ENCODE measurements around the gene TEP1. TPM values are rescaled to one million over a fixed set of nuclear protein-coding genes. Genes with fewer than 3 reads are reported as not detected.
"Not testable (repeated sequence)": the region's sequence is repeated elsewhere in the genome, so short reads cannot be mapped to it uniquely, and the experiment has no call there.

TEP1 gene
- polyA plus RNA-seq, 5 donors: 19.1 to 22.6 (median 20.8) TPM

DNA sequence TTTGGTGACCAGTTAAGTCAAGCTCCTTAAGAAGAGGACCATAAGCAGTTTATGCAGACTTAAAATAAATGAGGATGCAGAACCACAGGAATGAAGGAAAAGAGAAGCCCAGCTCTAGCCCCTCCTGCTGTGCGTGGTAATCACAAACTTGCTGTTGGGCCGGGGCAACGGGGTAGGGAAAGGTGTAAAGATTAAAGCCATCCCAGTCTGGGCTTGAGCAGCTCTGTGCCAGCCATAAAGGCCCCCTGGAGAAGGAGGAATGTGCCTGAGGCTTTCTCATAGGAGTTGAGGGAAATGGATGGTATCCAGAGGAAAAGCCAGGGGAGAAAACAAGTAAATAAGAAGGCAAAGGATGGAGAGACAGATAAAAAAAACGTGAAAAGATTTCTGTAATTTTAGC lies 25.1 kb downstream of the TEP1 start:
- DNase-seq: no peak

DNA sequence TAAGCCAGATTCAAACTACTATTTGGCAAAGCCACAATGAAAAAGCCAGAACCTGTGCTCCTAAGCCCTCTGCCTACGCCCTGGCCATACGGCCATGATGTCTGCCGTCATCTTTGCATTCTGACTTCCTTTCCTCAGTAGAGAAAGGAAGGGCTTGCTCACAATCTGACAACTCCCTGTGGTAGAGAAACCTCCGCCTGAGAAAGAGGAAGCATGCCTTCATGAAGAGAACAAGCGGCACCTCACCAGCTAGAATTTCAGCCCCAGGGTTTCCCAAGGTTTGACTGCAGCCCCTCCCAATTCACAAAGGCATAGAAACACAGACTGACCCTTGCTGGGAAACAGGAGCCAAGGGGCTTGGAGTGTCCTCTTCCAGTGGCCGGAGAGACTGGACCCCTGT lies 25.7 kb downstream of the TEP1 start:
- no peak for DNase-seq

DNA sequence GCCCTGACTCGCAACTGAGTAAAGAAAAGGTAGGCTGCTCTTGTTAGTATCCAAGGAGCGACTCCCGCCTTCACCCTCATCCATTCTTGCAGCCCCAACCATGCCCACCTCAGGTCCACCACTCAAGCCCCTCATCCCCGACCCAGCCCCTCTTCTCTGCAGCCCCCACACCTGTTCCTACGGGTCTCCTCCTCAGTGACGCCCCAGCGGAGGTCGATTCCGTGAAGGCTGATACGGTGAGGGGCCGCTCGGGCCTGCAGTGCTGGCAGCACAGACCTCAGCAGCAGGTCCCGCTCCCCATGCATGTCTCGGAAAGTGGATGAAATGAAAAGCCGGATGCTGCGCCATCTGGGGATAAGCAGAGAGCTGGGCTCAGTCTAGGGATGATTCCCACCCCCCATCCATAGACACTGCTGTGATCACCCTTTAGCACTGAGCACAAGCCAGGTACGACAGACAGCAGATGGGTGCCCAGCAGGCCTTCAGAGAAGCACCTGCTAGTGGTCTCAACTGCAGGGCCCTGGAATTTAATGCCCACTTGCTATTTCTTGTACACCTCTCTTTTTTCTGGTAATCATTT lies 26.9 kb downstream of the TEP1 start:
- no peak for DNase-seq

DNA sequence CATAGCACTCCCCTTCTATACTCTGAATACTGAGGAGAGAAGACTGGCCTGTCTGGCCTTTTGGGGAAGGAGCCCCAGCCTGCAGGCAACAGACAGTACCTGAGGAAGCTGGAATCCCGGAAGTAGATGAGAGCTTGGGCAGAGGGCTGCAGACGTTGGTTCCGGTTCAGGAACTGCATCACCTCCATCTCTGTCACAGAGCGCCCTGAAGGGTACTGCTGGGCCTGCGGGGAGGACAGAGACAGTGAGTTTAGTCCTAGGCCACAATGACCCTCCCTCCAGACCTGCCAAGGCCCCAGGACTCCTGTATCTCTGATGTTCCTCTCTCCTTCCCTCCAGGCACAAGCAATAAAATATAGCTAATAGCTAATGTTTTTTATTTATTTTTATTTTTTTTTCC lies 28.4 kb downstream of the TEP1 start:
- DNase-seq: no peak

DNA sequence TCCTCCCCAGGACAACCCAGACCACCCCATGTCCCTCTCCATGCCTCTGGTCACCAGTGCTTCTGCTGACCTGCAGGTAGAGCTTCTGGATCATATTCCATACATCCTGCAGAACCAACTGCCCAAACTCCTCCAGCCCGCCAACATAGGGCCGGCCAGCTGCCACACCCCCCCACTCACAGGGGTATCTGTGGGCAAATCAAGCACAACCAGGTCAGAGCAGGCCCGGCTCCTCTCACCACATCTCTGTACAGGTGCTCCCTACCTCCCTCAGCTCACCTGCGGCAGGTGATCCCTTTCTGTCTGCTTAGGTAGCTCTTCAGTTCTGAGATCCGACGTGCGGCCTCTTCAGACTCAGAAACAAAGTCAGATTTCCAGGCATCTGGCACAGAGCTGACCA lies 29.0 kb downstream of the TEP1 start:
- DNase-seq: no peak

DNA sequence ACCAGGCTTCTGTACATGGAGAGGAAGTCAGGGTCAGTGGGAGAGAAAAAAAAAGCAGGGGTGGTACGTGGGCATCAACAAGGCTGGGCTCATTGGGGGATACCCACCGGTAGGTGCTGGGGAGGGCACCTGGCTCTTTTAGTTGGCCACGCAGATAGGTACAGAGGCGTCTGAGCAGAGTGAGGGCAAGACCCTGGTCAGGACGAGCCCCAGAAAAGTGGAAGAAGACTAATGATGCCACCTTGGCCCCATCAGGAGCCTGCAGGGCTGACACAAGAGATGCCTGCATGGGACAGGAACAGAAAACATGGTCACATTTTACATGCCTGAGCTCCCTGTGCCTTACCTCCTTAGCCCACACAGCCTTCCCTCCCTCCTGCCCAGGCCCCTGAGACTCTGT lies 29.7 kb downstream of the TEP1 start:
- DNase-seq: no peak

DNA sequence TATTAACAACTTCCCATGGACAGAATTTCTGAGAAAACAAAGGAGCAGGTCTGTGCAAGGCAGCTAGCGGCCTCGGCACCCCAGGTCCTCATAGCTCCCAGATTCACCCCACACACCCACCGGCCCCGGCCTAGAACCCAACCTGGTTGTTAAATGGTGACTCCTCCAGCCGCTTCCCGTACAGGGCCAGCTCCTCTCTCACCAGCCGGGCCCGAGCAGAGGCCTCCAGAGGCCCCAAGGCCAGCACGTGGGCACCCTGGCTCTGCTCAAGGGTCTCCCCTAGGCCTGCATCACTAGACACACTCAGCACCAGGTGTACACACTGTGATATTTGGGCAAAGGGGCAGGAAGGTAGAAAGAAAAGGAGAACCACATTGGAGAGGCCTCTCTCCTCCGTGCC lies 30.3 kb downstream of the TEP1 start:
- DNase-seq: no peak

DNA sequence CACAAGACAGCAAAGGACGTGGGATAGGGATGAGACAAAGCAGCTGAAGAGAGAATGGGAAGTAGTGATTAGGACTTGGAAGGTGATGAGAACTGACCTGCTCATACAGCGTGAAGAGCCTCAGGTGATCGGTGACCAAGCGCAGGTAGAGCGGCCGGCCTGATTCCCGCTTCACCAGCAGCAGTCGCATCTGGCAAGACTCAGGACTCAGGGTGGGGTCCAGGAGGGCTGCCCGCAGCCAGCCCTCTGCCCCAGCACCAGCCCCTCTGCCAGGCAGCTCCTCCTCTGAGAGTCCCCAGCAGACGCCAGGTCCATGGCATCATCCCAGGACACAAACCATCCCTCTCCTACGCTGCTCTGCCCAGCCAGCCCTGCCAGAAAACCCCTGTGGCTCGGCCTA lies 30.8 kb downstream of the TEP1 start:
- DNase-seq: no peak

DNA sequence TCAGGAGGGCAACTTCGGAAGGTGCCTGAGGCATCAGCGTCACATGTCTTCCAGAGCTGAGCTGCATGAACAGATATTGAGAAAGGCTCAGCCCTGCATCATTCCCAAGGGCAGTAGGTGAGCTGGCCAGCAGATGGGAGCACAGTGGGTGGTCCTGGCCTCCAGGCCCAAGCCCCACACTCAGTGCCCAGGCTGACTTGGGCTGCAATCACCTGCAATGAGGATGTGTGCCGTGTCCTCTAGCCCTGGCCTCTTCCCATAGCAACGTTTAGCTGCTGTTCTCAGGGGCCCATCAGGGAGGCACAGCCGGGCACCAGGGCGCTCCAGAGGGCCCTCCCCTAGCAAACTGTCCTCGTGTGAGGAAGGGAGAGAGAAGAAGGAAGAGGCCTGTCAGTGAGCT lies 32.0 kb downstream of the TEP1 start:
- no peak for DNase-seq

DNA sequence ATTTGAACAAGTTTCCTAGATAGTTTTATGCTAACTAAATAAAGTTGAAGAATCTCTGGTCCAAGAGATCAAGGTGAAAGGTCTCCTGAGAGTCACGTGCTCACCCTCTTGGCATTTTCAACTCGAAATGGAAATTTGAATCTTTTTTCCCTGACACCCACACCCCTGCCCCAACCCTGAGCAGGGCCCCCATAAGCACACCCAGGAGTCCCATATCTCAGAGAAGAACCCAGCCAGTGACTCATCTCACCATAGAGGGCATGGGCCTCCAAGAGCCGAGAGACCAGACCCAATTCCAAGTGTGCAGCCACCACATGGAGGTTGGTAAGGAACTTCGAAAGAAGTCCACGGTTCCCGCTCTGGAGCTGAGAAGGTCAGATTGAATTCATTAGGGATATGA lies 32.6 kb downstream of the TEP1 start:
- no peak for DNase-seq

DNA sequence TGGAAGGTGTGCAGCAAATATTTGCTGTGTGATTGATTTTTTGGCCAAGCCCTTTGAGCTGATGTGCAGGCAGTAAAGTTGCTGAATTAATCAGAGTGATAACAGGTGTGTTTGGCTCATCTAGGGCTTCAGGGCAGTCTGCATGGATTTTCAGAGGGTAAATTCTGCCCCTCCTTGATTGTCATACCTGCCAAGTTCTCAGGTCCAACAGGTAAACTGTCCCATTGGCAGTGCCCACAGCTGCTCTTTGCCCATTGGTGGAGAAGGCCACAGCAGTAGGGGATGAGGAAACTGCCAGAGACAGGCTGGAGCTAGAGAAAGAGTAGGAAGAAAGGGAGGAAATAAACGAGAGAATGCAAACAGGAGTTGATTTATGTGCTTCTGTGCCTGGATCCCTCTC lies 33.6 kb downstream of the TEP1 start:
- no peak for DNase-seq

DNA sequence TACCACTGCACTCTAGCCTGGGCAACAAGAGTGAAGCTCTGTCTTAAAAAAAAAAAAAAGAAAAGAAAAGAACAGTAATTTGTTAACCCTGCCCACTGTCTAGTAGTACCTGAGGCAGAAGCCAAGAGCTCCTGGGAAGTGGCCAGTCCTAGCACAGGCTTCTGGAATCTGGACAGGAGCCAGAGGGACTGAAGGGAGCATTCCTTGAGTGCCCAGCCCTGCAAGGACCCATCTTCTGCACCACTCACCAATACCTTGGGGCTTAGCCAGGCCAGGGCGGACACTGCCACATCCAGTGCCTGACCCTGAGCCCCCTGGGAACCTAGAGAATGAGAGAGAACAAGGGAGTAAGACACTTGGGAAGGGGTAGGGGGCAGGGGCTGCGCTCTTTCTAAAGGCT lies 36.1 kb downstream of the TEP1 start:
- no peak for DNase-seq

DNA sequence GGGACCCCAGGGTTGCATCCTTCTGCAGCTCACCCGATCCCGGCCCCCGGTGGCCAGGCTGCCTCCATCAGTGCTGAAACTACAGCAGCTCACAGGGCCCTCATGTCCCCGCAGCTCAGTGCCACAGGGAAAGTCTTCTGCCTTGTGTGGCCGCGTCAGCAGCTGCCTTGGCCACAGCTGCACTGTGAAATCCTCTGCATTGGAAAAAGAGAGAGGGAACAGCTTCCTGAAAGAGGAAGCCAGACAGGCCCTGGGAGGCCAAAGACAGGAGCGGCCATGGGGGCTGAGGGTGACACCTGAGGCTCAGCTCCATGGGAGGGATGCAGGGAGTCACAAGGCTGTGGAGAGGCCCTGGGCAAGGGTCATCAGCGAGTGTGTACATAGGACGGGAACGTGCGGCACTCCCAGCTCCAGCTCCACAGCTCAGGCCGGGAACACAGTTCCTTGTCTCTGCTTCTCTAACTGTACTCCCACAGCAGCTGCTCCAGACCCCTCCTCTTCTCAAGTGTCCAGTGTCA lies 37.2 kb downstream of the TEP1 start:
- no peak for DNase-seq

DNA sequence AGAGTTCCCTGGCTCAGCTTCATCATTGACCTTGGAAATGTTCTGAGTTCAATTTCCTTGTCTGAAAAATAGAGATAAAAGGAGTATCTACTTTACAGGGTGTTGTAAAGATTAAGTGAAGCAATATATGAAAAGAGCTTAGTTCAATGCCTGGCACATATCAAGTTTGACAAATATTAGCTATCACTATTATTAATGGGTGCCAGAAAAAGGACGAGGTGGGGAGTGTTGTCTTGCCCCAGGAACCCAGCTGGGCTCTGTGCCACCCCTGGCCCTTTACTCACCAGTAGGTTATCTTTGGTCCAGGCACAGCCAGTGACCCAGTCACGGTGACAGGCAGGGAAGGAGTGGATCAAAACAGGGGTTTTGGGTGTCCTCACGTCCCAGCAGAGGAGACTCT lies 37.8 kb downstream of the TEP1 start:
- DNase-seq: no peak

DNA sequence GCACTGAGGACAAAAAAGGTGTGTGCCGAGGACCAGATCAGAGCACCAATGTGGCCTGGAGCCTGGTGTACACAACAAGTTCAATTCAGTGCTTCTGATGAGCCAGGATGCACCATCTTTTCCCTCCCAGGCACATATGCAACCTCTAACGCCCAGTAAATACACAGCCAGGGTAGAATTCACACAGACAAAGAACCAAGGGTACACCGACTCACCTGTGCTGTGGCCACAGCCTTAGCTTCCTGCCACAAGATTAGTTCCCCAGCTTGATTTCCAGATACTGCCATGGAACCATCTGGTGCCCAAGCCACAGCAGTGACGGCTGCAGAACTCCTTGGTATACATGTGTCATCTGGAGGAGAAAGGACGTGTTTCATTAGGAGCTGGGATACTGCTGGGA lies 40.5 kb downstream of the TEP1 start:
- no peak for DNase-seq

DNA sequence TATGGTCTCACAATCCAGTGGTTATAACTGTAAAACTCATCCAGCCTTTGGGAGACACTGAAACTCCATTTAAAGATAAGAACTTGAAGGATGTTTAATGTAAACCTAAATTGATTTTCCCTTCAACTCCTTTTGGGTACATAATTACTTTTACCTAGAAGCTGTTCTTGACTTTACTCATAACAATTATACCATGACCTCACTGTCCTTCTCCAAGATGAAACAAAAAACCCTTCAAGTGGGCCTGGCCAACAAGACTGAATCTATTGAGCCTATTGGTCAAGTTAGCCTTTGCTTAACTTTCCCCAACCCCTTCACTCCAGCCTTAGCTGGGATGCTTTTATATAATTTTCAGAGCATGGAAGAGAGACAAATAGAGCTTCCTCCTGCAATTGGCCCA lies 47.4 kb downstream of the TEP1 start:
- DNase-seq: no peak

DNA sequence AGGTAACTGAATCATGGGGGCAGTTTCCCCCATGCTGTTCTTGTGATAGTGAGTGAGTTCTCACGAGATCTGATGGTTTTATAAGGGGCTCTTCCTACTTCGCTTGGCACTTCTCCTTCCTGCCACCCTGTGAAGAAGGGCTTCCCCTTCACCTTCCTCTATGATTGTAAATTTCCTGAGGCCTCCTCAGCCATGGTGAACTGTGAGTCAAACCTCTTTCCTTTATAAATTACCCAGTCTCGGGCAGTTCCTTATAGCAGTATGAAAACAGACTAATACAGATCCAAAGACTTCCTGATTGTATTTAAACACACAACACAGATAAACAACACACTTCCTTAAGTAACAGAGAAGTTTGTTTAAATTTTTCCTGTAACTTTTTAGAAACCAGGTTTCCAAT lies 54.8 kb downstream of the TEP1 start:
- DNase-seq: not testable (repeated sequence)

DNA sequence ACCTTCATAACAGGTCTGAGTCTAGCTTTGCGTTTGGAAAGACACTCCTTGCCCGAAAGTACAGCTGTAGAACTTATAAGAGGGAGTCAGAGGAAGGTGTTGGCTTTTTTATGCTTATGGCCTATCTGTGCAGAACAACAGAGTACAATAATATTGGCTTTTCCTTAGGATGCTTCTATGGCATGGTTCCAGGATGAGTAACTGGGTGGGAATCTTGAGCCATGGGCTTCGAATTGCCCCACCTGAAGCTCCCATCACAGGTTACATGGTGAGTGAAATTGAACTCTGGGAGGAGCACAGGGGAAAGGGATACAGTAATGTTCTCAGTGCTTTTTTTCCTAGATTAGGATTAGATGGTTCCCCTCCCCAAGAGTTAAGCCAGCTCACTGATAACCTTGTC lies 56.9 kb downstream of the TEP1 start:
- DNase-seq: no peak

DNA sequence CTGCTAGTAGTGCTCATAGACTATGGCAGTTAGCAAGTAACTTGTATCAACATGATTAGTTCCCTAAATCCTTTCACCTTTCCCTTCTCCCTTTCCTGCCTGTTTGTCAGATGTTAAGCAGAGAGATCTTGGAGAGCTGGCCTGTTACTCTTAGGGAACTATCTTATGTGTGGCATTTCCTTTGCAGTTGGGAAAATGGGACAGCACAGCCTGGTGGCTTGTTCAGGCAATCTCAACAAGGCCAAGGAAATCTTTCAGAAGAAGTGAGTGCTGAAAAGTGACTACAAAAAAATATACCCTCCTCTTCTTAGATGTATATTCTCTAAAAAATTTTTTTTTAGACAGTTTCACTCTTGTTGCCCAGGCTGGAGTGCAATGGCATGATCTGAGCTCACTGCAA lies 62.4 kb downstream of the TEP1 start:
- no peak for DNase-seq

DNA sequence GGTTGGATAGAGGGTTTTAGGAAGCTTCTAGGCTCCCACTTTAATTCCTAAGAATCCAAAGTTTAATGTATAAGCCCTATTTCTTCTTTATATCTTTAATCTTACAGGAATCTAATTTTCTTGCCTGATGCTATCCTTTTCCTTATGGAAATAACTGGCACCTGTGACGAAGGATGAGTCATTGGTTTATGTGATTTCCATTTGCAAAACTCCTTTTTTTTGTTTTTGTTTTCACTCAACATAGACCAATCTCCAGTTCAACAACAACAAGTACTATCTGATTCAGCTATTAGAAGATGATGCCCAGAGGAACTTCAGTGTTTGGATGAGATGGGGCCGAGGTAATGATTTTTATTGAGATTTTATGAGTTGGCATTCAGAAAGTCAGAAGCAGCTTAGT lies 63.0 kb downstream of the TEP1 start:
- no peak for DNase-seq

DNA sequence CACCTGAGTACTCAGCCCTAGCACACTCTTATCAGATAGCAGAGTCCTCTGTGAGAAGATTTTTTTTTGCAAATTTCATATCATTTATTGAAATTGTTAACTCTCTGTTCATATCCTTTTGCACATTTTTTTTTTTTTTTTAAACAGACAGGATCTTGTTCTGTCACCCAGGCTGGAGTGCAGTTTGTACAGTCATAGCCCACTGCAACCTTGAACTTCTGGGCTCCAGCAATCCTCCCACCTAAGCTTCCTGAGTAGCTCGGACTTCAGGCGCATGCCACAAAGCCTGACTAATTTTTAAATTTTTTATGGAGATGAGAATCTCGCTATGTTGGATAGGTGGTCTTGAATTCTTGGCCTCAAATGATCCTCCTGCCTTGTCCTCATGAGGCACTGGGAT lies 65.6 kb downstream of the TEP1 start:
- DNase-seq: no peak

DNA sequence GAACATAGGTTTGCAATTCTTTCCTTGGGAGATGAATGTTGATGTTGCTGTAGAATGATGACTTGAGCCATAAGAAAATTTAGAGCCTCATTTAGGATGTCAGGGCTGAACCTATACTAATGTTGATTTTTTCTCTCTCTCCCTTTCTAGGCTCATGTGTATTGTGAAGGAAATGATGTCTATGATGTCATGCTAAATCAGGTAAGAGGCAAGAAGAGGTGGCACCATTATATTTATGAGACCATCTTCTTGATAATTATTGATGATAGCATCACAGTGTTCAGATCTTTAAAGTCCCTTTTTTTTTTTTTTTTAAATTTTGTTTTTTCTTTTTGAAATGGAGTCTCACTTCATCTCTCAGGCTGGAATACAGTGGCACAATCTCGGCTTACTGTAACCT lies 66.6 kb downstream of the TEP1 start:
- DNase-seq: no peak

DNA sequence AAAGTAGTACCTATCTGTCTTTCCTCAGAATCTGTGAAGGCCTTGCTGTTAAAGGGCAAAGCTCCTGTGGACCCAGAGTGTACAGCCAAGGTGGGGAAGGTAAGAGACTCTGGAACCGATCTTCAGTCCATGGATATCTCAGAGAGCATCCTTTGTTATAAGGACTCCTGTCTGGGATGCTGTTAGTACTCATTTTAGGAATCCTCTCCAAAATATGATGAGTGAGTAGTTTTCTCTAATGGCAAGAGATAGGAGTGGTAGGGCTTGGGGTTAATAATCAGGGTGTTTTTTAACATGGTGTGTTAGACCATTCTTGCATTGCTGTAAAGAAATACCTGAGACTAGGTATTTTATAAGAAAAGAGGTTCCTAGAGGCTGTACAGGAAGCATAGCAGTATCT lies 67.9 kb downstream of the TEP1 start:
- no peak for DNase-seq

DNA sequence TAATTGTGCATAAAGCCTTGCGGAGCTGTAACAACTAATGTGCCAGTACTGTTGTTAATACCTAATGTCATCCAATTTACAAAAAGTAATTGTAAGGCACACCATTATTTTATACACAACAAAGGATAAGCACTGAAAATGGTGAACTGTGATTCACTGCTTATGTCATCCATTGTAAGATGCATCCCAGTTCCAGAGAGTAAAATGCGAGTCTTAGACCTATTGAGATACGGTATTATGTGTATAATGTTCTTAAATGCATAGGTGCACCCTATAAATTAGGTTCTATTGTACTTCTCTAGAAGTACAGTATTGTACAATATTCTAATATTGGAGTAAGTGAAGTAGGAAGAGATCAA lies 69.5 kb downstream of the TEP1 start:
- DNase-seq: no peak
